ENCODE measurements around the gene AFF3. TPM values are rescaled to one million over a fixed set of nuclear protein-coding genes. Genes with fewer than 3 reads are reported as not detected.
A peak's percentile ranks its signal among the peaks of the same experiment; 100 is the strongest.

Gene AFF3
- total RNA-seq, 1 donor from 2014 or later = 20.9 TPM

- no peak overlapping the region for H3K27ac Mint-ChIP-seq (ENCODE audit: unreplicated experiment)
- peaks cover 4% of the 10 kb centered on the region for H3K4me1 Mint-ChIP-seq
- H3K4me3 Mint-ChIP-seq = no peak overlapping the region
- H3K36me3 Mint-ChIP-seq (ENCODE audit: low read depth) = no peaks in the 10 kb centered on the region
- H3K27me3 Mint-ChIP-seq (ENCODE audit: low read depth) = no peaks in the 10 kb centered on the region
- H3K9me3 Mint-ChIP-seq = no peaks in the 10 kb centered on the region
- TF ChIP-seq CTCF (conservative IDR thresholded peaks at IDR 0.05) = no peak
- DNase-seq (ENCODE audit: low read depth, low spot score) = no peak
Measured at GRCh38 chr2:99561804-99562203, 580.6 kb downstream of the AFF3 start.

- no peak overlapping the region for H3K4me3 Mint-ChIP-seq
- TF ChIP-seq CTCF (conservative IDR thresholded peaks at IDR 0.05) = peak; percentile 99
Measured at GRCh38 chr2:99559075-99559662, 583.2 kb downstream of the AFF3 start.

GRCh38 chr2:99555404-99555803, 587.0 kb downstream of the AFF3 start:
- DNase-seq (ENCODE audit: low read depth, low spot score) = no peak
- TF ChIP-seq CTCF (conservative IDR thresholded peaks at IDR 0.05) = no peak
- H3K27ac Mint-ChIP-seq (ENCODE audit: unreplicated experiment) = no peak overlapping the region
- no peaks in the 10 kb centered on the region for H3K4me1 Mint-ChIP-seq
- no peaks in the 10 kb centered on the region for H3K27me3 Mint-ChIP-seq (ENCODE audit: low read depth)
- H3K36me3 Mint-ChIP-seq (ENCODE audit: low read depth) = peaks cover 7% of the 10 kb centered on the region
- H3K4me3 Mint-ChIP-seq = no peak overlapping the region
- no peaks in the 10 kb centered on the region for H3K9me3 Mint-ChIP-seq

More at GRCh38 chr2:99559075-99559662, 583.2 kb downstream of the AFF3 start:
- DNase-seq (ENCODE audit: low read depth, low spot score) = peak; percentile 91
- Mint-ChIP-seq H3K27ac (ENCODE audit: unreplicated experiment) (no peak overlapping the region), H3K36me3 (ENCODE audit: low read depth) (no peaks in the 10 kb centered on the region), H3K9me3 (no peaks in the 10 kb centered on the region), H3K27me3 (ENCODE audit: low read depth) (no peaks in the 10 kb centered on the region), H3K4me1 (no peaks in the 10 kb centered on the region)

- Mint-ChIP-seq H3K27me3 (ENCODE audit: low read depth) (no peaks in the 10 kb centered on the region), H3K36me3 (ENCODE audit: low read depth) (peaks cover 7% of the 10 kb centered on the region), H3K27ac (ENCODE audit: unreplicated experiment) (no peak overlapping the region), H3K9me3 (no peaks in the 10 kb centered on the region), H3K4me1 (no peaks in the 10 kb centered on the region), H3K4me3 (no peak overlapping the region)
- no peak for TF ChIP-seq CTCF (conservative IDR thresholded peaks at IDR 0.05)
- DNase-seq (ENCODE audit: low read depth, low spot score) = no peak
Measured at GRCh38 chr2:99554871-99555270, 587.5 kb downstream of the AFF3 start.

GRCh38 chr2:99554238-99554637, 588.2 kb downstream of the AFF3 start:
- Mint-ChIP-seq H3K4me1 (no peaks in the 10 kb centered on the region), H3K27ac (ENCODE audit: unreplicated experiment) (no peak overlapping the region), H3K27me3 (ENCODE audit: low read depth) (no peaks in the 10 kb centered on the region), H3K9me3 (no peaks in the 10 kb centered on the region), H3K36me3 (ENCODE audit: low read depth) (peaks cover 7% of the 10 kb centered on the region), H3K4me3 (no peak overlapping the region)
- no peak for DNase-seq (ENCODE audit: low read depth, low spot score)
- peak; percentile 47 for TF ChIP-seq CTCF (conservative IDR thresholded peaks at IDR 0.05)
